NCI-H510A treated with DMSO at 0.1 percent for 48 hours (cell line): ENCODE results near the gene CHRM4.

Experiments
- DNase-seq: peaks from one replicate; lab custom pipeline; 2025; lab: John Stamatoyannopoulos, UW

Gene CHRM4

GRCh38 chr11:46402957-46403902 is 11.7 kb upstream of the CHRM4 start:
- no peak for DNase-seq

- no peak for DNase-seq
These were observed 6.0 kb upstream of the CHRM4 start for GRCh38 chr11:46397526-46397925.

- DNase-seq: no peak
These were observed 2.2 kb upstream of the CHRM4 start for GRCh38 chr11:46393759-46394158.

GRCh38 chr11:46393231-46393616 is 1.6 kb upstream of the CHRM4 start:
- no peak for DNase-seq

- DNase-seq: no peak
These were observed 1.1 kb upstream of the CHRM4 start for GRCh38 chr11:46392421-46393230.

GRCh38 chr11:46391186-46391577 is 394 bp downstream of the CHRM4 start:
- no peak for DNase-seq

GRCh38 chr11:46390331-46391171 is 1.0 kb downstream of the CHRM4 start:
- DNase-seq: no peak

GRCh38 chr11:46389450-46390330 is 1.9 kb downstream of the CHRM4 start:
- no peak for DNase-seq

GRCh38 chr11:46388619-46389449 is 2.7 kb downstream of the CHRM4 start:
- no peak for DNase-seq

GRCh38 chr11:46387919-46388618 is 3.5 kb downstream of the CHRM4 start:
- DNase-seq: no peak

- DNase-seq: no peak
These were observed 4.1 kb downstream of the CHRM4 start for GRCh38 chr11:46387456-46387855.

- no peak for DNase-seq
These were observed 4.9 kb downstream of the CHRM4 start for GRCh38 chr11:46386674-46387073.

- DNase-seq: no peak
These were observed 5.5 kb downstream of the CHRM4 start for GRCh38 chr11:46386005-46386578.

- no peak for DNase-seq
These were observed 6.2 kb downstream of the CHRM4 start for GRCh38 chr11:46385169-46386004.

GRCh38 chr11:46383974-46384701 is 7.4 kb downstream of the CHRM4 start:
- DNase-seq: no peak

GRCh38 chr11:46383404-46383758 is 8.2 kb downstream of the CHRM4 start:
- no peak for DNase-seq

GRCh38 chr11:46382646-46383403 is 8.8 kb downstream of the CHRM4 start:
- no peak for DNase-seq
